ENCODE results near the gene GPR171. TPM values are rescaled to one million over a fixed set of nuclear protein-coding genes. Genes with fewer than 3 reads are reported as not detected.
A peak's percentile ranks its signal among the peaks of the same experiment; 100 is the strongest.

Gene GPR171
- total RNA-seq, 1 donor from 2014 or later = 1.3 TPM

GRCh38 chr3:151204530-151205402, 1.8 kb upstream of the GPR171 start:
- H3K4me3 ChIP-seq = no peak overlapping the region
- intact Hi-C loops (cut with DNase I) = no loop called here
- DNase-seq = no peak
- H3K27ac ChIP-seq = peak overlapping the region; percentile 27
- no peak for TF ChIP-seq CTCF (IDR thresholded peaks at IDR 0.05)
- no peaks in the 10 kb centered on the region for H3K36me3 ChIP-seq
- H3K9me3 ChIP-seq = no peaks in the 10 kb centered on the region
- no peaks in the 10 kb centered on the region for H3K27me3 ChIP-seq (ENCODE audit: low read depth)
- ATAC-seq = peak in 1 of 2 donors; percentile 68
- peaks cover 4% of the 10 kb centered on the region for H3K4me1 ChIP-seq

GRCh38 chr3:151201051-151201730, 1.8 kb downstream of the GPR171 start:
- no peaks in the 10 kb centered on the region for H3K27me3 ChIP-seq (ENCODE audit: low read depth)
- H3K27ac ChIP-seq = no peak overlapping the region
- H3K4me3 ChIP-seq = peak overlapping the region; percentile 20
- ATAC-seq (no peak), DNase-seq (no peak)
- H3K4me1 ChIP-seq = peaks cover 4% of the 10 kb centered on the region
- no peak for TF ChIP-seq CTCF (IDR thresholded peaks at IDR 0.05)
- intact Hi-C loops (cut with DNase I) = no loop called here
- H3K36me3 ChIP-seq = no peaks in the 10 kb centered on the region
- no peaks in the 10 kb centered on the region for H3K9me3 ChIP-seq

GRCh38 chr3:151200586-151200985, 2.4 kb downstream of the GPR171 start:
- Histone ChIP-seq H3K27ac (no peak overlapping the region), H3K36me3 (no peaks in the 10 kb centered on the region), H3K4me3 (no peak overlapping the region), H3K27me3 (ENCODE audit: low read depth) (no peaks in the 10 kb centered on the region), H3K4me1 (peaks cover 4% of the 10 kb centered on the region), H3K9me3 (no peaks in the 10 kb centered on the region)
- TF ChIP-seq CTCF (IDR thresholded peaks at IDR 0.05) = no peak
- ATAC-seq = no peak
- intact Hi-C loops (cut with DNase I) = no loop called here
- no peak for DNase-seq

GRCh38 chr3:151199554-151200438, 3.2 kb downstream of the GPR171 start:
- DNase-seq (no peak), ATAC-seq (no peak)
- intact Hi-C loops (cut with DNase I) = no loop called here
- no peak for TF ChIP-seq CTCF (IDR thresholded peaks at IDR 0.05)
- Histone ChIP-seq H3K27ac (no peak overlapping the region), H3K9me3 (no peaks in the 10 kb centered on the region), H3K4me3 (no peak overlapping the region), H3K27me3 (ENCODE audit: low read depth) (no peaks in the 10 kb centered on the region), H3K4me1 (peaks cover 2% of the 10 kb centered on the region), H3K36me3 (no peaks in the 10 kb centered on the region)

GRCh38 chr3:151198849-151199248, 4.2 kb downstream of the GPR171 start:
- DNase-seq = no peak

More at GRCh38 chr3:151198849-151199248, 4.2 kb downstream of the GPR171 start:
- ATAC-seq = no peak
- no peak overlapping the region for H3K4me3 ChIP-seq
- no peaks in the 10 kb centered on the region for H3K9me3 ChIP-seq
- intact Hi-C loops (cut with DNase I) = no loop called here
- H3K4me1 ChIP-seq = no peaks in the 10 kb centered on the region
- no peak for TF ChIP-seq CTCF (IDR thresholded peaks at IDR 0.05)
- no peaks in the 10 kb centered on the region for H3K36me3 ChIP-seq
- H3K27ac ChIP-seq = no peak overlapping the region
- H3K27me3 ChIP-seq (ENCODE audit: low read depth) = no peaks in the 10 kb centered on the region

Measured in lower lobe of right lung (tissue), 2 donors.